ENCODE measurements around the gene ABHD18.

Gene ABHD18

DNA sequence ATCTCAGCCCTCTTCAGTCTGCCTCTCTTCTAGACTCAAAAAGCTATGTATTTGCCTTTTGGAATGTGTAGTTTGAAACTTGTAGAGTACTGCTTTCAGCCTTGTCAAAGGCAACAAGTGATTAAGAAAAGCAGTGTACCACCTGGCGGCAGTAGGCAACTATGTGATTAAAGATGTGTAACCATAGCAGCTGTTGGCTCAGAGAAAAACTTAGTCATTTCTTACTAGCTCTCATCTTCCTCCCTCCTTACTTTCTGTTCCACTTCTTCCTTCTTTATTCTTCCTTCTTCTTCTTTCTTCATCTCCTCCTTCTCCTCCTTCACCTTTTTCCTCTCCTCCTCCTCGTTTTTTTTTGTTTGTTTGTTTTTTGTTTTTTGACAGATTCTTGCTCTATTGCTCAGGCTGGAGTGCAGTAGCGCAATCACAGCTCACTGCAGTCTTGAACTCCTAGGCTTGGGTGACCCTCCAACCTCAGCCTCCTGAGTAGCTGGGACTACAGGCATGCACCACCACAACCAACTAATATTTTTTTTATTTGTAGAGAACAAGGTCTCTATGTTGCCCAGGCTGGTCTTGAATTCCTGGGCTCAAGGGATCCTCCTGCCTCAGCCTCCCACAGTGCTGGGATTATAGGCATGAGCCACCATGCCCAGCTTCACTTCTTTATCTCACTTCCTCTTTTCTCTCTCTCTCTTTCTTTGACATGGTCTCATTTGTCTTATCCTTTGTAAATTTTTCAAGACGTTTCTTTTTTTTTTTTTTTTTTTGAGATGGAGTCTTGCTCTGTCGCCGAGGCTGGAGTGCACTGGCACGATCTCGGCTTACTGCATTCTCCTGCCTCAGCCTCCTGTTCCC lies 32.6 kb downstream of the ABHD18 start:
- DNase-seq (ENCODE audit: low read depth), result peak; percentile 72
- TF ChIP-seq, protein P1, sequence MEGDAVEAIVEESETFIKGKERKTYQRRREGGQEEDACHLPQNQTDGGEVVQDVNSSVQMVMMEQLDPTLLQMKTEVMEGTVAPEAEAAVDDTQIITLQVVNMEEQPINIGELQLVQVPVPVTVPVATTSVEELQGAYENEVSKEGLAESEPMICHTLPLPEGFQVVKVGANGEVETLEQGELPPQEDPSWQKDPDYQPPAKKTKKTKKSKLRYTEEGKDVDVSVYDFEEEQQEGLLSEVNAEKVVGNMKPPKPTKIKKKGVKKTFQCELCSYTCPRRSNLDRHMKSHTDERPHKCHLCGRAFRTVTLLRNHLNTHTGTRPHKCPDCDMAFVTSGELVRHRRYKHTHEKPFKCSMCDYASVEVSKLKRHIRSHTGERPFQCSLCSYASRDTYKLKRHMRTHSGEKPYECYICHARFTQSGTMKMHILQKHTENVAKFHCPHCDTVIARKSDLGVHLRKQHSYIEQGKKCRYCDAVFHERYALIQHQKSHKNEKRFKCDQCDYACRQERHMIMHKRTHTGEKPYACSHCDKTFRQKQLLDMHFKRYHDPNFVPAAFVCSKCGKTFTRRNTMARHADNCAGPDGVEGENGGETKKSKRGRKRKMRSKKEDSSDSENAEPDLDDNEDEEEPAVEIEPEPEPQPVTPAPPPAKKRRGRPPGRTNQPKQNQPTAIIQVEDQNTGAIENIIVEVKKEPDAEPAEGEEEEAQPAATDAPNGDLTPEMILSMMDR (IDR thresholded peaks at IDR 0.05; ENCODE audit: low read depth, low read length, missing control alignments), result peak; percentile 58
- H3K4me3 ChIP-seq (ENCODE audit: low read depth, low read length), result no peak overlapping the region

DNA sequence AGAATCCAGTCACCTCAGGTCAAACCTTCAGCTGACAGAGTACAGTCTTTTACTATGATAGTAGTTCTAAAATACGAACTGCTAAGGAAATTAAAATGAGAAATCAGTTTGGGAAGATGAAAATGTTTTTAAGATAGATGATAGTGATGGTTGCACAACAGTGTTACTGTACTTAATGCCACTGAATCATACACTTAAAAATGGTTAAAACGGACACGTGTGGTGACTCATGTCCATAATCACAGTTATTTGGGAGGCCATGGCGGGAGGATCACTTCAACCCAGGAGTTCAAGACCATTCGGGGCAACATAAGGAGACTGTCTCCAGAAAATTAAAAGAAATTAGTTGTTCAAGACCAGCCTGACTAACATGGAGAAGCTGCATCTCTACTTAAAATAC lies 41.4 kb downstream of the ABHD18 start:
- DNase-seq (ENCODE audit: low read depth), result no peak
- H3K4me3 ChIP-seq (ENCODE audit: low read depth, low read length), result no peak overlapping the region
- TF ChIP-seq, protein P1 (IDR thresholded peaks at IDR 0.05; ENCODE audit: low read depth, low read length, missing control alignments), result no peak

DNA sequence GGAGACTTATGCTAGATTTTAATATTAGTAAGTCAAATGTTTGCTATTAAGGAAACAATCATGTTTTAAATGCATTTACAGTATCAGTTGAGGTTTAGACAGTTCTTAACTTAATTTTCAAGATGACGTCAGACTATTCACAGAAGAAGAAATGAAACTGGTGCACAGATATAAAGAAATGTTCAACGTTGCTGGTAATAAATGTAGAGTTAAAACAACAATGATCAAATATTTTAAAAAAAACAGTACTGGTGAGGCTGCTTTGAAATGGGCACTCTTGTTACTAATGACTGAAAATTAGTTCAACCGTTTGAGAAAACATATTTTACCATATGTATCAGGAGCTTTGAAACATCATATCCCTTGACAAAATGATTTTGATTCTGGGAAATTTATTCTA lies 44.2 kb downstream of the ABHD18 start:
- DNase-seq (ENCODE audit: low read depth), result no peak
- TF ChIP-seq, protein P1 (IDR thresholded peaks at IDR 0.05; ENCODE audit: low read depth, low read length, missing control alignments), result no peak
- H3K4me3 ChIP-seq (ENCODE audit: low read depth, low read length), result no peak overlapping the region

DNA sequence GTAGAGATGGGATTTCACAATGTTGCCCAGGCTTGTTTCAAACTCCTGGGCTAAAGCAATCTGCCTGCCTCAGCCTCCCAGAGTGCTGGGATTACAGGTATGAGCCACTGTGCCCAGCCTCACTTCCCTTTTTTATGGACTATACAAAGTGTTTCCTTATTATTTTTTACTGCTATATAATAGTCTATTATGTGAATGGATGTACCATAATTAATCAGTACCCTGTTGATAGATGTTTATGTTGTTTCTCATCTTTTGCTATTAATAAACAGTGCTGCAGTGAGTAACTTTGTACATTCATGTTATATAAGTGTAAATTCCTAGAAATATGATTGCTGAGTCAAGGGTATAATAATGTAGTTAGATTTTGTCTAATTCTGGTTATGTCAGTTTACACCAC lies 60.1 kb downstream of the ABHD18 start:
- TF ChIP-seq, protein P1 (IDR thresholded peaks at IDR 0.05; ENCODE audit: low read depth, low read length, missing control alignments), result no peak
- no peak overlapping the region for H3K4me3 ChIP-seq (ENCODE audit: low read depth, low read length)
- DNase-seq (ENCODE audit: low read depth), result no peak

DNA sequence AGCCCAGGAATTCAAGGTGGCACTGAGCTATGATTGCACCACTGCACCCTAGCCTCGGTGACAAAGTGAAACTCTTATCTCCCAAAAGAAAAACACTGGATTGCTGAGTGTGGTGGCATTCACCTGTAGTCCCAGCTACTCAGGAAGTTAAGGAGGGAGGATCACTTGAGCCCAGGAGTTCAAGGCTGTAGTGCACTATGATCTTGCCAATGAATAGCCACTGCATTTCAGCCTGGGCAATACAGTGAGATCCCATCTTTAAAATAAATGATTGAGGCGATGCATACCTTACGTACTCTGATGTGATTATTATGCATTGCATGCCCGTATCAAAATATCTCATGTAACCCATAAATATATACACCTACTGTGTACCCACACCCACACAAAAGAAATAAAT lies 64.7 kb downstream of the ABHD18 start:
- TF ChIP-seq, protein P1 (IDR thresholded peaks at IDR 0.05; ENCODE audit: low read depth, low read length, missing control alignments), result no peak
- no peak for DNase-seq (ENCODE audit: low read depth)
- no peak overlapping the region for H3K4me3 ChIP-seq (ENCODE audit: low read depth, low read length)

DNA sequence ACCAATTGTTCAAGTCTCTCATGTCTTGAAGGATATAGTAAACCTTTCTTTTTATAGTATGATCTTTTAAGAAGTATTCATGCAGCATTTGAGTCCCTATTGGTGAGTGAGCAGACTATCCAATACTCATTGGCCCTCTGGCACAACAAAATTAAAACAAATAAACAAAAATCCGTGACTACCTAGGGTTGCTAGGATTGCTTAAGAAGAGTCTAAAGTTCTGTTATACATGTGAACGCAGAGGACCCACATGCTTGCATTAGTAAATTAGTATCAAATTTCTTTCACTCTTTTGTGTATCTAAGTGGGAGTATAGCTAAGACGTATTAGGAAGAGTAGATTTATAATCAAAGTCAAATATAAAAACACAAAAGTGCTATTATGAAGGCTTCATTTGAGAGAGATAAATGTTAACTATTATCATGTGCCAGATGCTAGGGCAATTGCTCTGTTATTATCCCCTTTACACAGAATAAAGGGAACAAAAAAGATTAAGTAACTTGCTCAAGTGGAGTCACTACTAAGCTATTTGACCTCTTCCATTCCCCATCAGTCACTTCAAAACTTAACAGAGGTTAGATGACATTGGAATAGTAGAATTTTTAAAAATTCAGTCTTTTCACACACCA lies 66.7 kb downstream of the ABHD18 start:
- TF ChIP-seq, protein P1 (IDR thresholded peaks at IDR 0.05; ENCODE audit: low read depth, low read length, missing control alignments), result no peak
- DNase-seq (ENCODE audit: low read depth), result no peak
- no peak overlapping the region for H3K4me3 ChIP-seq (ENCODE audit: low read depth, low read length)
